Esophagus squamous epithelium (tissue), 4 donors: Measurements from ENCODE around the gene HJV.

Experiments
- CTCF ChIP-seq, 6 experiments: fragments of 450-650 bp in 4 of 6; fragments of 200-600 bp in 2 of 6; sonication (generic) in 2 of 6; IDR thresholded peaks; one replicate each; pipeline ENCODE4 v1.5.1; 2016 to 2019; ENCODE audit warnings: antibody characterized with exemption in 6 of 6, mild to moderate bottlenecking in 4 of 6, moderate library complexity in 4 of 6
- POLR2A ChIP-seq, 4 donors: fragments of 450-650 bp; IDR thresholded peaks; one replicate each; pipeline ENCODE4 v1.6.1; 2017; ENCODE audit warnings: antibody characterized with exemption in 4 of 4, mild to moderate bottlenecking in 4 of 4, moderate library complexity in 3 of 4

- TF ChIP-seq CTCF (IDR thresholded peaks at IDR 0.05) (no peak), POLR2A (IDR thresholded peaks at IDR 0.05) (no peak)
These were observed 41.0 kb downstream of the HJV start for GRCh38 chr1:145980457-145980994.
